Right lobe of liver (tissue), 4 donors: ENCODE data around the gene ACSBG1.

Experiments used
- POLR2A ChIP-seq: fragments of 450-650 bp; IDR thresholded peaks from one replicate; pipeline ENCODE4 v1.6.1; 2017; ENCODE audit warnings: antibody characterized with exemption, mild to moderate bottlenecking
- TF ChIP-seq, protein P1 (sequence below), 4 donors: fragments of 200-600 bp in 3 of 4; fragments of 450-650 bp in 1 of 4; IDR thresholded peaks; one replicate each; pipeline versions ENCODE4 v1.5.1 to v1.8.0; 2016 to 2022; ENCODE audit warnings: antibody characterized with exemption in 4 of 4, mild to moderate bottlenecking in 2 of 4
- donor health status: DM: no; HTN: no; CAD: no.
- donor health status: DM: no; HTN: no; CAD: no.
- donor health status: DM: no; HTN: yes; CAD: no.

DNA sequence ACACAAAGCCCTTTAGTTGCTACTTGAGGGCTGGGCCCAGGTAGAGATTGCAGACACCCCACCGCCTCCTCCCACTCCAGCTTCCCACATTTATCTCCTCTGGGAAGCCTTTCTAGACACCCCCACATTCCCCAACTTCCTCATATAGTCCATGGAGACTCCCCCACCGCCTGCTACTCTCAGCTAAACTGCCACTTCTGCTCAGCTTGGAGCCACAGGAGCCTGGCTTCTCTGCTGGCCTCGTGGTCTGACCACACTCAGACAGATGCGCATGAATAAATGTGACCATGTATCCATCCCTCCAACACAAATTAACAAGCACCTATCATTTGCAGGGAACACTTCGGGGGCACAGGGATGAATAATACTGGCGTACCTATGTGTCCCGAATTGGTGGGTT, 10.5 kb upstream of the ACSBG1 start:
- TF ChIP-seq POLR2A, result no peak
- TF ChIP-seq, protein P1, sequence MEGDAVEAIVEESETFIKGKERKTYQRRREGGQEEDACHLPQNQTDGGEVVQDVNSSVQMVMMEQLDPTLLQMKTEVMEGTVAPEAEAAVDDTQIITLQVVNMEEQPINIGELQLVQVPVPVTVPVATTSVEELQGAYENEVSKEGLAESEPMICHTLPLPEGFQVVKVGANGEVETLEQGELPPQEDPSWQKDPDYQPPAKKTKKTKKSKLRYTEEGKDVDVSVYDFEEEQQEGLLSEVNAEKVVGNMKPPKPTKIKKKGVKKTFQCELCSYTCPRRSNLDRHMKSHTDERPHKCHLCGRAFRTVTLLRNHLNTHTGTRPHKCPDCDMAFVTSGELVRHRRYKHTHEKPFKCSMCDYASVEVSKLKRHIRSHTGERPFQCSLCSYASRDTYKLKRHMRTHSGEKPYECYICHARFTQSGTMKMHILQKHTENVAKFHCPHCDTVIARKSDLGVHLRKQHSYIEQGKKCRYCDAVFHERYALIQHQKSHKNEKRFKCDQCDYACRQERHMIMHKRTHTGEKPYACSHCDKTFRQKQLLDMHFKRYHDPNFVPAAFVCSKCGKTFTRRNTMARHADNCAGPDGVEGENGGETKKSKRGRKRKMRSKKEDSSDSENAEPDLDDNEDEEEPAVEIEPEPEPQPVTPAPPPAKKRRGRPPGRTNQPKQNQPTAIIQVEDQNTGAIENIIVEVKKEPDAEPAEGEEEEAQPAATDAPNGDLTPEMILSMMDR (IDR thresholded peaks at IDR 0.05), result no peak
